Fibroblast of skin of left quadriceps (primary cell): ENCODE measurements around the gene DCP2.

Experiments used
- DNase-seq, 2 experiments: peaks; one replicate each; pipeline ENCODE4 v3.0.0-alpha.2; 2013; ENCODE audit warnings: low read depth in 2 of 2

DCP2 gene

GRCh38 chr5:112965733-112966306 is 10.8 kb upstream of the DCP2 start:
- no peak for DNase-seq

- no peak for DNase-seq
Measured at GRCh38 chr5:112967520-112968083, 9.0 kb upstream of the DCP2 start.

GRCh38 chr5:112968411-112969106 is 8.0 kb upstream of the DCP2 start:
- DNase-seq: no peak

- no peak for DNase-seq
Measured at GRCh38 chr5:112971276-112971675, 5.3 kb upstream of the DCP2 start.

GRCh38 chr5:112973036-112973435 is 3.6 kb upstream of the DCP2 start:
- no peak for DNase-seq

- DNase-seq: no peak
Measured at GRCh38 chr5:112973904-112974303, 2.7 kb upstream of the DCP2 start.

GRCh38 chr5:112974901-112975300 is 1.7 kb upstream of the DCP2 start:
- DNase-seq: no peak

GRCh38 chr5:112975721-112976431 is 722 bp upstream of the DCP2 start:
- DNase-seq: no peak

GRCh38 chr5:112977440-112977861 is 853 bp downstream of the DCP2 start:
- DNase-seq: no peak

- DNase-seq: no peak
Measured at GRCh38 chr5:112978836-112979235, 2.2 kb downstream of the DCP2 start.

GRCh38 chr5:112979723-112980122 is 3.1 kb downstream of the DCP2 start:
- no peak for DNase-seq

GRCh38 chr5:112983363-112983762 is 6.8 kb downstream of the DCP2 start:
- DNase-seq: no peak

- DNase-seq: no peak
Measured at GRCh38 chr5:112986224-112986623, 9.6 kb downstream of the DCP2 start.

- peak in 1 of 2 experiments; percentile 50 for DNase-seq
Measured at GRCh38 chr5:112995764-112996618, 19.4 kb downstream of the DCP2 start.

GRCh38 chr5:112996830-112997374 is 20.3 kb downstream of the DCP2 start:
- no peak for DNase-seq

GRCh38 chr5:112998296-112998695 is 21.7 kb downstream of the DCP2 start:
- no peak for DNase-seq

GRCh38 chr5:113000466-113000865 is 23.9 kb downstream of the DCP2 start:
- DNase-seq: no peak

- DNase-seq: no peak
Measured at GRCh38 chr5:113002423-113002822, 25.8 kb downstream of the DCP2 start.

- no peak for DNase-seq
Measured at GRCh38 chr5:113003763-113004162, 27.2 kb downstream of the DCP2 start.

GRCh38 chr5:113005454-113005853 is 28.9 kb downstream of the DCP2 start:
- DNase-seq: no peak

GRCh38 chr5:113017881-113018635 is 41.5 kb downstream of the DCP2 start:
- no peak for DNase-seq
